Gastrocnemius medialis (tissue), 4 donors: Measurements from ENCODE around the gene PCSK4.

Experiments
- POLR2A ChIP-seq, 2 donors: fragments of 450-650 bp; IDR thresholded peaks; one replicate each; pipeline ENCODE4 v1.6.1; 2017; ENCODE audit warnings: antibody characterized with exemption in 2 of 2, mild to moderate bottlenecking in 2 of 2, moderate library complexity in 2 of 2
- TF ChIP-seq, protein P1 (sequence below), 5 experiments: fragments of 450-650 bp in 3 of 5; fragments of 200-600 bp in 2 of 5; sonication (generic) in 2 of 5; IDR thresholded peaks in 4 of 5; conservative IDR thresholded peaks in 1 of 5; 1 replicate in 4 of 5; 2 replicates in 1 of 5; pipeline ENCODE4 v1.5.1; 2016 to 2019; ENCODE audit warnings: antibody characterized with exemption in 5 of 5, mild to moderate bottlenecking in 3 of 5, moderate library complexity in 3 of 5

DNA sequence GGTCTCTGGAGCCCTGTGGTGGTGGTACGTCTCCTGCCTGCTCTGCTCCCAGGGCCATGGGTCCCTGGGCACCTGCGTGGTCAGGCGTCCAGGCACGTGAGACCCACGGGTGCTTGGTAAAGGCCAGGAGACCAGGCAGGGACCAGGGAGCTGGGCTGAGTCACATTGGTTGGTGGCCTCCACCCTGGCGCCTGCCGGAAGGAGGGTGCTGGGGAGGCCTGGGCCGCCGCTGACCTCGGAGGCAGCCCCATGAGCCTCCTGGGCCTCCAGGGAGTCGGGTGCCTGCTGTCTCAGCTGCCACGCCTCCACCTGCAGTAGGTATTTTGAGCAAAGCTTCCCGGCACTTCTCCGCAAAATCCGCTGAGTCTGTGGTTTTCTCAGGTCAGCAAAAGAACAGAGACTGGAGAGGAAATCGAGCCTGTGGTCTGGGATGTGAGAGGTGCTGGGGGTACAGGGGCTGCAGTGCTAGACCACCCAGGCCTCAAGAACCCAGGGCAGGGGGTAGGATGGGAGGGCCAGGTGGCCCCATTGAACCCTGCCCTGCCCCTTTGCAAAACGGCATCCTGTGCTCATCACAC lies 30.1 kb upstream of the PCSK4 start:
- TF ChIP-seq, protein P1, sequence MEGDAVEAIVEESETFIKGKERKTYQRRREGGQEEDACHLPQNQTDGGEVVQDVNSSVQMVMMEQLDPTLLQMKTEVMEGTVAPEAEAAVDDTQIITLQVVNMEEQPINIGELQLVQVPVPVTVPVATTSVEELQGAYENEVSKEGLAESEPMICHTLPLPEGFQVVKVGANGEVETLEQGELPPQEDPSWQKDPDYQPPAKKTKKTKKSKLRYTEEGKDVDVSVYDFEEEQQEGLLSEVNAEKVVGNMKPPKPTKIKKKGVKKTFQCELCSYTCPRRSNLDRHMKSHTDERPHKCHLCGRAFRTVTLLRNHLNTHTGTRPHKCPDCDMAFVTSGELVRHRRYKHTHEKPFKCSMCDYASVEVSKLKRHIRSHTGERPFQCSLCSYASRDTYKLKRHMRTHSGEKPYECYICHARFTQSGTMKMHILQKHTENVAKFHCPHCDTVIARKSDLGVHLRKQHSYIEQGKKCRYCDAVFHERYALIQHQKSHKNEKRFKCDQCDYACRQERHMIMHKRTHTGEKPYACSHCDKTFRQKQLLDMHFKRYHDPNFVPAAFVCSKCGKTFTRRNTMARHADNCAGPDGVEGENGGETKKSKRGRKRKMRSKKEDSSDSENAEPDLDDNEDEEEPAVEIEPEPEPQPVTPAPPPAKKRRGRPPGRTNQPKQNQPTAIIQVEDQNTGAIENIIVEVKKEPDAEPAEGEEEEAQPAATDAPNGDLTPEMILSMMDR (IDR thresholded peaks at IDR 0.05 in 4 of 5, conservative IDR thresholded peaks at IDR 0.05 in 1 of 5): no peak
- TF ChIP-seq POLR2A (IDR thresholded peaks at IDR 0.05): no peak
